ENCODE results near the gene MYOC. TPM values are rescaled to one million over a fixed set of nuclear protein-coding genes. Genes with fewer than 3 reads are reported as not detected.

MYOC gene
- total RNA-seq (2022; extraction: Qiagen RNA extraction; ENCODE audit: low read depth), result 0.06 TPM in 1 of 5 replicates, not detected in the others

GRCh38 chr1:171652234-171652822 lies at the start of gene MYOC:
Gene MYOC, minus strand, starts transcription at chr1:171652688. Its CDS starts 77 bp downstream, at chr1:171652611.

GRCh38 chr1:171622152-171622462 lies 30.4 kb downstream of the MYOC start, which contains the start of gene MYOCOS:
Gene MYOCOS, plus strand, starts transcription at chr1:171622243. Its CDS starts 1,641 bp downstream, at chr1:171623884.

Other genes starting within 250 kb of the MYOC start
- 58.2 to 91.6 TPM (median 79.8 TPM) in 5 replicates for gene PRRC2C, start 167.2 kb downstream of the MYOC start, total RNA-seq (2022; extraction: Qiagen RNA extraction; ENCODE audit: low read depth)
- gene MYOCOS, start 30.4 kb downstream of the MYOC start, total RNA-seq (2022; extraction: Qiagen RNA extraction; ENCODE audit: low read depth), result not detected in 5 replicates
- 4.0 to 5.7 TPM (median 4.7 TPM) in 5 replicates for gene VAMP4, start 89.4 kb upstream of the MYOC start, total RNA-seq (2022; extraction: Qiagen RNA extraction; ENCODE audit: low read depth)
- gene METTL13, start 129.0 kb upstream of the MYOC start, total RNA-seq (2022; extraction: Qiagen RNA extraction; ENCODE audit: low read depth), result 30.3 to 49.1 TPM (median 45.0 TPM) in 5 replicates
- 0.15 to 0.79 TPM (median 0.51 TPM) in 5 replicates for gene DNM3, start 188.8 kb upstream of the MYOC start, total RNA-seq (2022; extraction: Qiagen RNA extraction; ENCODE audit: low read depth)